ENCODE data around the gene FASN. TPM values are rescaled to one million over a fixed set of nuclear protein-coding genes. Genes with fewer than 3 reads are reported as not detected.
A peak's percentile ranks its signal among the peaks of the same experiment; 100 is the strongest.

Gene FASN
- total and polyA plus RNA-seq, 2 of the 13 experiments (the other 11 are each of a cell fraction or from before 2014, with no cell fraction given) = 51.7 to 101 TPM

- TF ChIP-seq, protein P1, sequence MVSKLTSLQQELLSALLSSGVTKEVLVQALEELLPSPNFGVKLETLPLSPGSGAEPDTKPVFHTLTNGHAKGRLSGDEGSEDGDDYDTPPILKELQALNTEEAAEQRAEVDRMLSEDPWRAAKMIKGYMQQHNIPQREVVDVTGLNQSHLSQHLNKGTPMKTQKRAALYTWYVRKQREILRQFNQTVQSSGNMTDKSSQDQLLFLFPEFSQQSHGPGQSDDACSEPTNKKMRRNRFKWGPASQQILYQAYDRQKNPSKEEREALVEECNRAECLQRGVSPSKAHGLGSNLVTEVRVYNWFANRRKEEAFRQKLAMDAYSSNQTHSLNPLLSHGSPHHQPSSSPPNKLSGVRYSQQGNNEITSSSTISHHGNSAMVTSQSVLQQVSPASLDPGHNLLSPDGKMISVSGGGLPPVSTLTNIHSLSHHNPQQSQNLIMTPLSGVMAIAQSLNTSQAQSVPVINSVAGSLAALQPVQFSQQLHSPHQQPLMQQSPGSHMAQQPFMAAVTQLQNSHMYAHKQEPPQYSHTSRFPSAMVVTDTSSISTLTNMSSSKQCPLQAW (CRISPR knock-in tag; IDR thresholded peaks at IDR 0.05) = peak; percentile 82; the same call in 1 of the 2 replicates
- TF ChIP-seq CBFB (CRISPR knock-in tag; IDR thresholded peaks at IDR 0.05) = peak; percentile 59; the same call in 1 of the 2 replicates
- TF ChIP-seq ZNF180 (CRISPR knock-in tag; IDR thresholded peaks at IDR 0.05; ENCODE audit: borderline replicate concordance, low read depth) = no peak
- TF ChIP-seq ZNF546 (CRISPR knock-in tag; conservative IDR thresholded peaks at IDR 0.05) = peak; percentile 90; the same call in 1 of the 2 replicates
- peak; percentile 89 for TF ChIP-seq KDM2A (CRISPR knock-in tag; IDR thresholded peaks at IDR 0.05; ENCODE audit: borderline replicate concordance, low read depth)
- TF ChIP-seq, protein P2, sequence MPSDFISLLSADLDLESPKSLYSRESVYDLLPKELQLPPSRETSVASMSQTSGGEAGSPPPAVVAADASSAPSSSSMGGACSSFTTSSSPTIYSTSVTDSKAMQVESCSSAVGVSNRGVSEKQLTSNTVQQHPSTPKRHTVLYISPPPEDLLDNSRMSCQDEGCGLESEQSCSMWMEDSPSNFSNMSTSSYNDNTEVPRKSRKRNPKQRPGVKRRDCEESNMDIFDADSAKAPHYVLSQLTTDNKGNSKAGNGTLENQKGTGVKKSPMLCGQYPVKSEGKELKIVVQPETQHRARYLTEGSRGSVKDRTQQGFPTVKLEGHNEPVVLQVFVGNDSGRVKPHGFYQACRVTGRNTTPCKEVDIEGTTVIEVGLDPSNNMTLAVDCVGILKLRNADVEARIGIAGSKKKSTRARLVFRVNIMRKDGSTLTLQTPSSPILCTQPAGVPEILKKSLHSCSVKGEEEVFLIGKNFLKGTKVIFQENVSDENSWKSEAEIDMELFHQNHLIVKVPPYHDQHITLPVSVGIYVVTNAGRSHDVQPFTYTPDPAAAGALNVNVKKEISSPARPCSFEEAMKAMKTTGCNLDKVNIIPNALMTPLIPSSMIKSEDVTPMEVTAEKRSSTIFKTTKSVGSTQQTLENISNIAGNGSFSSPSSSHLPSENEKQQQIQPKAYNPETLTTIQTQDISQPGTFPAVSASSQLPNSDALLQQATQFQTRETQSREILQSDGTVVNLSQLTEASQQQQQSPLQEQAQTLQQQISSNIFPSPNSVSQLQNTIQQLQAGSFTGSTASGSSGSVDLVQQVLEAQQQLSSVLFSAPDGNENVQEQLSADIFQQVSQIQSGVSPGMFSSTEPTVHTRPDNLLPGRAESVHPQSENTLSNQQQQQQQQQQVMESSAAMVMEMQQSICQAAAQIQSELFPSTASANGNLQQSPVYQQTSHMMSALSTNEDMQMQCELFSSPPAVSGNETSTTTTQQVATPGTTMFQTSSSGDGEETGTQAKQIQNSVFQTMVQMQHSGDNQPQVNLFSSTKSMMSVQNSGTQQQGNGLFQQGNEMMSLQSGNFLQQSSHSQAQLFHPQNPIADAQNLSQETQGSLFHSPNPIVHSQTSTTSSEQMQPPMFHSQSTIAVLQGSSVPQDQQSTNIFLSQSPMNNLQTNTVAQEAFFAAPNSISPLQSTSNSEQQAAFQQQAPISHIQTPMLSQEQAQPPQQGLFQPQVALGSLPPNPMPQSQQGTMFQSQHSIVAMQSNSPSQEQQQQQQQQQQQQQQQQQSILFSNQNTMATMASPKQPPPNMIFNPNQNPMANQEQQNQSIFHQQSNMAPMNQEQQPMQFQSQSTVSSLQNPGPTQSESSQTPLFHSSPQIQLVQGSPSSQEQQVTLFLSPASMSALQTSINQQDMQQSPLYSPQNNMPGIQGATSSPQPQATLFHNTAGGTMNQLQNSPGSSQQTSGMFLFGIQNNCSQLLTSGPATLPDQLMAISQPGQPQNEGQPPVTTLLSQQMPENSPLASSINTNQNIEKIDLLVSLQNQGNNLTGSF (CRISPR knock-in tag; IDR thresholded peaks at IDR 0.05) = peak; percentile 71; the same call in 1 of the 2 replicates
- TF ChIP-seq ZNF276 (CRISPR knock-in tag; IDR thresholded peaks at IDR 0.05; ENCODE audit: low read depth) = no peak
- TF ChIP-seq RORA (CRISPR knock-in tag; IDR thresholded peaks at IDR 0.05) = no peak
- TF ChIP-seq SIN3A (IDR thresholded peaks at IDR 0.05; ENCODE audit: borderline replicate concordance, low read depth, low read length) = 0 out of 2 replicates have a peak, but pooled peaks have one; percentile 64
- 0 out of 2 replicates have a peak, but pooled peaks have one; percentile 34 for TF ChIP-seq ZNF292 (CRISPR knock-in tag; IDR thresholded peaks at IDR 0.05; ENCODE audit: borderline replicate concordance, low read depth)
- TF ChIP-seq, protein P3, sequence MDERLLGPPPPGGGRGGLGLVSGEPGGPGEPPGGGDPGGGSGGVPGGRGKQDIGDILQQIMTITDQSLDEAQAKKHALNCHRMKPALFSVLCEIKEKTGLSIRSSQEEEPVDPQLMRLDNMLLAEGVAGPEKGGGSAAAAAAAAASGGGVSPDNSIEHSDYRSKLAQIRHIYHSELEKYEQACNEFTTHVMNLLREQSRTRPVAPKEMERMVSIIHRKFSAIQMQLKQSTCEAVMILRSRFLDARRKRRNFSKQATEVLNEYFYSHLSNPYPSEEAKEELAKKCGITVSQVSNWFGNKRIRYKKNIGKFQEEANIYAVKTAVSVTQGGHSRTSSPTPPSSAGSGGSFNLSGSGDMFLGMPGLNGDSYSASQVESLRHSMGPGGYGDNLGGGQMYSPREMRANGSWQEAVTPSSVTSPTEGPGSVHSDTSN (CRISPR knock-in tag; IDR thresholded peaks at IDR 0.05) = 0 out of 2 replicates have a peak, but pooled peaks have one; percentile 28
- peak; percentile 64 for TF ChIP-seq ATF2 (CRISPR knock-in tag; IDR thresholded peaks at IDR 0.05)
- TF ChIP-seq YEATS4 (CRISPR knock-in tag; IDR thresholded peaks at IDR 0.05; ENCODE audit: borderline replicate concordance) = peak; percentile 93
- TF ChIP-seq ZBTB3 (CRISPR knock-in tag; IDR thresholded peaks at IDR 0.05; ENCODE audit: borderline replicate concordance, low read depth) = no peak
- TF ChIP-seq ZNF256 (CRISPR knock-in tag; conservative IDR thresholded peaks at IDR 0.05) = peak; percentile 71; the same call in 1 of the 2 replicates
- TF ChIP-seq MTF1 (CRISPR knock-in tag; IDR thresholded peaks at IDR 0.05) = no peak
These were observed 8.0 kb upstream of the FASN start (continued) for GRCh38 chr17:82105882-82106687.

Data from HepG2 (cell line).